Measurements from ENCODE around the gene ACTL6B. TPM values are rescaled to one million over a fixed set of nuclear protein-coding genes. Genes with fewer than 3 reads are reported as not detected.

Gene ACTL6B
- total RNA-seq, 2 donors from 2014 or later: 2.4 TPM; not detected in 1

DNA sequence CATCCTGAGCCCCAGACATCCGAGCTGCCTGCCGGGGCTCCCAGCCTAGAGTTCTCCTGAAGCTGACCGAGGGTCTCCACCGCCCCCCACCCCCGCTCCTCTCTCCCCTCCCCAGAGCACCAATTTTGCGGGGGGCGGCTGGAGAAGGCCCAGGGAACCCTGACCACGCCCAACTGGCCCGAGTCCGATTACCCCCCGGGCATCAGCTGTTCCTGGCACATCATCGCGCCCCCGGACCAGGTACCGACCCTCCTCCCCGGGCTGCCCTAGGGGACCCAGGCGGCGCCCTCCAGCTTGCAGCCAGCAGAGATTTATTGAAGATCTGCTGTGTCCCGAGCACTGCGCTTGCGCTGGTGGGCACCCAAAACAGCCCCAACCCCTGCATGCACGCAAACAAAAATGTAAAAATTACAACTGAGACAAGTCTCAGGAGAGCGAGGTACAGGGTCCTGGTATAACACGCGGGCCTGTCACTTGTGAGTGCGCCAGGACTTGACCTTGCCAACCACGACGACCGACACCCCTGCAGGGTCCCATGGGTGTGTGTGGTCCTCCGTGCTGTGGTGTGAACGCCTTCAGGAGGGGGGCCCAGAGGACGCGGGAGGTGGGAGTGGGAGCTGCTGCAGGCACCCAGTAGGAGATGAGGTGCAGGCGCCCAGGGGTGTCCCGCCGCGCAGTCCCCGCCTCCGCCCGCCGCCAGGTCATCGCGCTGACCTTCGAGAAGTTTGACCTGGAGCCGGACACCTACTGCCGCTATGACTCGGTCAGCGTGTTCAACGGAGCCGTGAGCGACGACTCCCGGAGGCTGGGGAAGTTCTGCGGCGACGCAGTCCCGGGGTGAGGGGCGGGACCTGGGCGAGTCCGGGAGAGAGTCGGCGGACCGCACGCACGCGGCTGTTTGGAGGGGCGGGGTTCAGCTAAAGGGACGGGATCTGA is 51.0 kb downstream of the ACTL6B start:
- no peak for DNase-seq (ENCODE audit: low spot score)
- intact Hi-C loops (cut with DNase I): no loop called here

DNA sequence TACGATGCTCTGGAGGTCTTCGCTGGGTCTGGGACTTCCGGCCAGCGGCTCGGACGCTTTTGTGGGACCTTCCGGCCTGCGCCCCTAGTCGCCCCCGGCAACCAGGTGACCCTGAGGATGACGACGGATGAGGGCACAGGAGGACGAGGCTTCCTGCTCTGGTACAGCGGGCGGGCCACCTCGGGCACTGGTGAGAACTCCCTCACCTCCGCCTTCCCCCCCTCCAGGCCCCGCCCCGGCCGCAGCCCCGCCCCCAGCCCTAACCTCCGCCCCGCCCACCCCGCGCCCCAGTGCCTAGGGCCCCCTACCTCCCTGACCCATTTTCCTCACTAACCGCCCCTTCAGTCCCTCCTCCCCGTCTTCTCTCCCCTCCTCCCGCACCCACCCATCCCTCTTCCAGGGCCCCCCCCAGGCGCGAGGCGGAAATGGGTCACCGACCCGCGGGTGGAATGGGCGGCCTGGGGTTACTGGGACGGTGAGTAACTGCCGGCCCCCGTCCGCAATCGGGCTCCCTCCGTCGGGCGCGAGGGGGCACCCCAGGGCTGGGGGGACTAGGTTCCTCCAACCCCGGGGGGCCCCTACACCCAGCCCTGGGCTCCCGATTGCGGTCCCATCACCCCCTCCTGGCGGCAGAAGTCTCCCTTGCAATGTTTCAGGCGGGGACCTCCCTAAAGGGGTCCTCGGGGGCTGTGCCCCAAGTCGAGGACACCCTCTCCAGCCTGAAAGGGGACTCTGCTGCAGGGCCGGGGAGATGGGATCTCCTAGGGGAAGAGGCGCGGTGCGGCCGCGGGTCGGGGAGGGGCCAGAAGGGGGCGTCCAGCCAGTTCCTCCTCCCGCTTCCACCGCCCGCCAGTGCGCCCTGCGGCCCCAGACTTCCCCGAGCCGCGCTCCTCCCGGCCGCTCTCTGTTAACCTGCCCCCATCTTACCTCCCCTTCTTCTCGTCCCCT is 51.9 kb downstream of the ACTL6B start:
- TF ChIP-seq POLR2A (IDR thresholded peaks at IDR 0.05) (peak; percentile 43), POLR2AphosphoS5 (IDR thresholded peaks at IDR 0.05) (peak; percentile 9)
- TF ChIP-seq, protein P1, sequence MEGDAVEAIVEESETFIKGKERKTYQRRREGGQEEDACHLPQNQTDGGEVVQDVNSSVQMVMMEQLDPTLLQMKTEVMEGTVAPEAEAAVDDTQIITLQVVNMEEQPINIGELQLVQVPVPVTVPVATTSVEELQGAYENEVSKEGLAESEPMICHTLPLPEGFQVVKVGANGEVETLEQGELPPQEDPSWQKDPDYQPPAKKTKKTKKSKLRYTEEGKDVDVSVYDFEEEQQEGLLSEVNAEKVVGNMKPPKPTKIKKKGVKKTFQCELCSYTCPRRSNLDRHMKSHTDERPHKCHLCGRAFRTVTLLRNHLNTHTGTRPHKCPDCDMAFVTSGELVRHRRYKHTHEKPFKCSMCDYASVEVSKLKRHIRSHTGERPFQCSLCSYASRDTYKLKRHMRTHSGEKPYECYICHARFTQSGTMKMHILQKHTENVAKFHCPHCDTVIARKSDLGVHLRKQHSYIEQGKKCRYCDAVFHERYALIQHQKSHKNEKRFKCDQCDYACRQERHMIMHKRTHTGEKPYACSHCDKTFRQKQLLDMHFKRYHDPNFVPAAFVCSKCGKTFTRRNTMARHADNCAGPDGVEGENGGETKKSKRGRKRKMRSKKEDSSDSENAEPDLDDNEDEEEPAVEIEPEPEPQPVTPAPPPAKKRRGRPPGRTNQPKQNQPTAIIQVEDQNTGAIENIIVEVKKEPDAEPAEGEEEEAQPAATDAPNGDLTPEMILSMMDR (IDR thresholded peaks at IDR 0.05): peak; percentile 33 to 59 (median 48)
- peak; percentile 54 for DNase-seq (ENCODE audit: low spot score)
- Histone ChIP-seq H3K9me3 (no peaks in the 10 kb centered on the region), H3K4me1 (replicated peaks) (no peaks in the 10 kb centered on the region), H3K27ac (peak overlapping the region; percentile 74 to 77), H3K36me3 (no peaks in the 10 kb centered on the region), H3K27me3 (replicated peaks; ENCODE audit: insufficient read depth) (no peaks in the 10 kb centered on the region), H3K4me3 (peak overlapping the region; percentile 52 to 68)
- intact Hi-C loops (cut with DNase I): no loop called here
- under 1% methylated on average over 44 of the region's 70 CpGs for WGBS

More for the DNA sequence above, 51.0 kb downstream of the ACTL6B start:
- H3K4me3 ChIP-seq: peak overlapping the region; percentile 52 to 68
- no peaks in the 10 kb centered on the region for H3K9me3 ChIP-seq
- no peaks in the 10 kb centered on the region for H3K36me3 ChIP-seq
- 12% methylated on average over 67 of the region's 68 CpGs for WGBS
- TF ChIP-seq POLR2A (IDR thresholded peaks at IDR 0.05) (peak; percentile 19), POLR2AphosphoS5 (IDR thresholded peaks at IDR 0.05) (no peak)
- TF ChIP-seq, protein P1 (IDR thresholded peaks at IDR 0.05): no peak
- H3K27ac ChIP-seq: peak overlapping the region; percentile 74 to 77
- H3K27me3 ChIP-seq (replicated peaks; ENCODE audit: insufficient read depth): no peaks in the 10 kb centered on the region
- H3K4me1 ChIP-seq (replicated peaks): no peaks in the 10 kb centered on the region

DNA sequence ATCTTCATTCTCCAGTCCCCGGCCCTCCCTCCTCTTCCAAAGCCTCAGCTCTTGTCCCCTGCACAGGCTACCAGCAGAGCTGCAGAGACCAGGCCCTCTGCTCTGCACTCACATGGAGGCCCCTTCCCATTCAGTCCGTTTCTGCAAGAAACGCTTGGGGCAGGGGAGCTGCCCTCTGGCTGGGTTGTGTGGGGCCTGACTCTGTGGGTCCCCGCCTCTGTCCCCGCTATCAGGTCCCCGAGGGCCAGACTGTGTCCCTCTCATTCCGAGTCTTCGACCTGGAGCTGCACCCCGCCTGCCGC is 52.6 kb downstream of the ACTL6B start:
- H3K4me3 ChIP-seq: peak overlapping the region; percentile 52 to 68
- H3K27me3 ChIP-seq (replicated peaks; ENCODE audit: insufficient read depth): no peaks in the 10 kb centered on the region
- intact Hi-C loops (cut with DNase I): no loop called here
- no peak for DNase-seq (ENCODE audit: low spot score)
- no peaks in the 10 kb centered on the region for H3K9me3 ChIP-seq
- TF ChIP-seq, protein P1 (IDR thresholded peaks at IDR 0.05): peak in 1 of 4 experiments; percentile 3
- no peak for TF ChIP-seq POLR2A (IDR thresholded peaks at IDR 0.05)
- no peaks in the 10 kb centered on the region for H3K4me1 ChIP-seq (replicated peaks)
- 10% methylated on average over 8 of the region's 10 CpGs for WGBS
- no peaks in the 10 kb centered on the region for H3K36me3 ChIP-seq
- H3K27ac ChIP-seq: peak overlapping the region; percentile 74 to 77

DNA sequence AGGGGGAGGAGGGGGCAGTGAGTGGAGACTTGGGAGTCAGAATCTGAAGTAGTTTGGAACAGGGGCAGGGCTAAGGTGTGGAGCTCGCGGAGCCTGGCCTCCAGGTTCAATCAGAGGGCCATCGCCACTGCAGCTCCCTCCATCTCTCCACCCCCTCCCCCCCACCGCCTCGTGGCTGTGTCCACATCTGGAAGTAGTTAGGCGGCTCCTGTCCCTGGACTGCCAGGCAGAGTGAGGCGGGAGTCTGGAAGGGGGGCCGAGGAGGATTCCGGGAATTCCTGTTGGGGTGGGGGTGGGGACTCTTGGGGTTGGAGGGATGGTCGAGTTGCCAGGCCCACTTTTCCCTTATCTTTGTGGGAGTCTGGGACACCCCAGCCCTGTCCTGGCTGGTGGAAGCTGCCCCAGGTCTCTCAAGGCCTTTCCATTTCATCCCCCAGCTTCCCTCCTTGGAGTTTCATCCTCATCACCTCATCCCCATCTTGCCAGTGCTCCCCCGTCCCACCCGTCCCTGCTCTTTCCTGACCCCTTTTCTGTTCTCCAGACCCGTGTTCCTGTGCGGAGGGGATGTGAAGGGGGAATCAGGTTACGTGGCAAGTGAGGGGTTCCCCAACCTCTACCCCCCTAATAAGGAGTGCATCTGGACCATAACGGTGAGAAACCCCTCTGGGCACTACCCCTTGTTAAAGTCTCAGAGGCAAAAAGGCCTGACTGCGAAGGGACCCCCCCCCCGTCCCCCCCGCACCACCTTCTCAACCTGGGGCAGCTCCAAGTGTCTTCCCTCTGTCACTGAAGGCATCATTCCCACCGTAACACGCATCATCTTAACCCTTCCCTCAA is 53.1 kb downstream of the ACTL6B start:
- no peaks in the 10 kb centered on the region for H3K4me1 ChIP-seq (replicated peaks)
- no peaks in the 10 kb centered on the region for H3K27me3 ChIP-seq (replicated peaks; ENCODE audit: insufficient read depth)
- H3K36me3 ChIP-seq: no peaks in the 10 kb centered on the region
- H3K9me3 ChIP-seq: no peaks in the 10 kb centered on the region
- peak overlapping the region; percentile 74 to 77 for H3K27ac ChIP-seq
- 30% methylated on average over 21 of the region's 21 CpGs for WGBS
- DNase-seq (ENCODE audit: low spot score): no peak
- TF ChIP-seq POLR2AphosphoS5 (IDR thresholded peaks at IDR 0.05): no peak
- TF ChIP-seq, protein P1 (IDR thresholded peaks at IDR 0.05): no peak
- no peak for TF ChIP-seq POLR2A (IDR thresholded peaks at IDR 0.05)
- peak overlapping the region; percentile 52 to 68 for H3K4me3 ChIP-seq
- intact Hi-C loops (cut with DNase I): no loop called here
